Endometrial microvascular endothelial cells (primary cell): Measurements from ENCODE around the gene INSR. TPM values are rescaled to one million over a fixed set of nuclear protein-coding genes. Genes with fewer than 3 reads are reported as not detected.
"Not testable (repeated sequence)": the region's sequence is repeated elsewhere in the genome, so short reads cannot be mapped to it uniquely, and the experiment has no call there.

Experiments used
- in situ Hi-C: cut with HindIII; loops from 2 replicates; pipeline ENCODE4 v1.10.0; 2017; ENCODE audit warnings: low sequenced_read_pairs, low pct_unique_long_range_greater_than_20kb; ENCODE audit errors: inconsistent ontology term
- total RNA-seq: library from RNA; depleted of rRNA; stranded (reverse); fragments of >200 nt; gene quantifications from one replicate; pipeline ENCODE4 v1.2.3, GENCODE V29; 2015; ENCODE audit errors: inconsistent ontology term

Gene INSR
- total RNA-seq, 1 donor from 2014 or later = 9.5 TPM

GRCh38 chr19:7209597-7210325, 84.5 kb downstream of the INSR start:
- in situ Hi-C loops = not testable (repeated sequence)

GRCh38 chr19:7209036-7209435, 85.2 kb downstream of the INSR start:
- in situ Hi-C loops = not testable (repeated sequence)

GRCh38 chr19:7203332-7203731, 90.9 kb downstream of the INSR start:
- in situ Hi-C loops = no loop called here

- in situ Hi-C loops = no loop called here
Observed at GRCh38 chr19:7202888-7203287, 91.3 kb downstream of the INSR start.

GRCh38 chr19:7200736-7201135, 93.5 kb downstream of the INSR start:
- in situ Hi-C loops = no loop called here

- in situ Hi-C loops = no loop called here
Observed at GRCh38 chr19:7199613-7200533, 94.3 kb downstream of the INSR start.

GRCh38 chr19:7197760-7198696, 96.2 kb downstream of the INSR start:
- in situ Hi-C loops = no loop called here

- in situ Hi-C loops = no loop called here
Observed at GRCh38 chr19:7197119-7197759, 97.0 kb downstream of the INSR start.

- in situ Hi-C loops = no loop called here
Observed at GRCh38 chr19:7196763-7197118, 97.5 kb downstream of the INSR start.

- in situ Hi-C loops = no loop called here
Observed at GRCh38 chr19:7195046-7195445, 99.2 kb downstream of the INSR start.

- in situ Hi-C loops = no loop called here
Observed at GRCh38 chr19:7194566-7194965, 99.6 kb downstream of the INSR start.

- in situ Hi-C loops = no loop called here
Observed at GRCh38 chr19:7191946-7192691, 102.1 kb downstream of the INSR start.

GRCh38 chr19:7188698-7189629, 105.2 kb downstream of the INSR start:
- in situ Hi-C loops = loop anchor here (10.0 kb wide), 1 partner anchor 146 kb away; no protein-coding TSS in a partner anchor

GRCh38 chr19:7187605-7188339, 106.4 kb downstream of the INSR start:
- in situ Hi-C loops = loop anchor here (10.0 kb wide), 1 partner anchor 147 kb away; no protein-coding TSS in a partner anchor

GRCh38 chr19:7182489-7182888, 111.7 kb downstream of the INSR start:
- in situ Hi-C loops = loop anchor here (10.0 kb wide), 1 partner anchor 152 kb away; no protein-coding TSS in a partner anchor

- in situ Hi-C loops = loop anchor here (10.0 kb wide), 1 partner anchor 155 kb away; no protein-coding TSS in a partner anchor
Observed at GRCh38 chr19:7179917-7180306, 114.3 kb downstream of the INSR start.
